WTC11 (cell line): Measurements from ENCODE around the gene JADE2.

Experiments
- ATF3 ChIP-seq: sonication (generic); formaldehyde crosslinking; conservative IDR thresholded peaks from 2 replicates; pipeline ENCODE4 v1.8.1; 2022; ENCODE audit warnings: mild to moderate bottlenecking, missing genetic modification reagents
- CTCF ChIP-seq: fragments of 200-600 bp; IDR thresholded peaks from 2 replicates; pipeline ENCODE4 v1.8.0; 2022; ENCODE audit warnings: antibody characterized with exemption
- EMX1 ChIP-seq: fragments of 250-450 bp; sonication (Bioruptor Pico); IDR thresholded peaks from 2 replicates; pipeline ENCODE4 v1.8.0; 2021; ENCODE audit warnings: mild to moderate bottlenecking
- MXD4 ChIP-seq: fragments of 250-450 bp; sonication (Bioruptor Pico); IDR thresholded peaks from 2 replicates; pipeline ENCODE4 v1.8.0; 2021; ENCODE audit warnings: mild to moderate bottlenecking, moderate library complexity, borderline replicate concordance
- NFE2L1 ChIP-seq: sonication (generic); formaldehyde crosslinking; IDR thresholded peaks from 2 replicates; pipeline ENCODE4 v1.8.1; 2023; ENCODE audit warnings: missing genetic modification reagents
- TCF7 ChIP-seq: sonication (generic); formaldehyde crosslinking; IDR thresholded peaks from 2 replicates; pipeline ENCODE4 v1.8.0; 2022; ENCODE audit warnings: mild to moderate bottlenecking, low read depth, missing genetic modification reagents, moderate library complexity
- ZNF121 ChIP-seq: sonication (generic); formaldehyde crosslinking; IDR thresholded peaks from 2 replicates; pipeline ENCODE4 v1.8.0; 2023; ENCODE audit warnings: missing genetic modification reagents
- ZNF396 ChIP-seq: fragments of 250-450 bp; sonication (Bioruptor Pico); IDR thresholded peaks from 2 replicates; pipeline ENCODE4 v1.8.0; 2021; ENCODE audit warnings: mild to moderate bottlenecking, moderate library complexity, borderline replicate concordance
- ZNF425 ChIP-seq: fragments of 250-450 bp; sonication (Bioruptor Pico); conservative IDR thresholded peaks from 2 replicates; pipeline ENCODE4 v1.9.0; 2021; ENCODE audit warnings: mild to moderate bottlenecking

- TF ChIP-seq CTCF (no peak), EMX1 (no peak), ATF3 (CRISPR knock-in tag) (no peak), MXD4 (no peak), TCF7 (CRISPR knock-in tag) (no peak), NFE2L1 (no peak), ZNF425 (CRISPR knock-in tag) (no peak), ZNF396 (CRISPR knock-in tag) (no peak), ZNF121 (no peak)
These were observed 89.1 kb downstream of the JADE2 start for GRCh38 chr5:134614450-134615085.
